IMR-90 (cell line): ENCODE results near the gene ZNF439. TPM values are rescaled to one million over a fixed set of nuclear protein-coding genes. Genes with fewer than 3 reads are reported as not detected.

Experiments used
- ATAC-seq: fragments of 200-7000 bp; cut with Tn5 transposase; 2 replicates; pipeline ENCODE4 v1.9.1; 2020; ENCODE audit warnings: low read depth, mild to moderate bottlenecking, moderate library complexity
- BruUV-seq: library from RNA; stranded (reverse); fragments of 400-500 nt; replicated peaks from 2 replicates; lab custom pipeline; 2021; lab: Mats Ljungman, UMichigan
- CTCF ChIA-PET: fragments of 300-600 bp; formaldehyde crosslinking; extraction: SDS; loops from one replicate; lab custom pipeline; 2021; ENCODE audit warnings: antibody characterized with exemption; lab: Yijun Ruan, JAX
- POLR2A ChIA-PET: fragments of 300-600 bp; sonication (Branson Sonifier 250); formaldehyde crosslinking; loops from one replicate; lab custom pipeline; 2022; ENCODE audit warnings: antibody characterized with exemption; ENCODE audit not compliant: unreplicated experiment; lab: Charles Lee
- DNase-seq: peaks from one replicate; pipeline ENCODE4 v3.0.0; 2013
- H2AFZ ChIP-seq: replicated peaks from 2 replicates; pipeline ENCODE3; 2013; ENCODE audit warnings: low read length, mild to moderate bottlenecking; ENCODE audit not compliant: poor library complexity
- H2AK5ac ChIP-seq: 2 replicates; pipeline ENCODE4 v1.6.1; 2013; ENCODE audit warnings: low read depth, low read length, inconsistent platforms
- H2AK9ac ChIP-seq: replicated peaks from 2 replicates; pipeline ENCODE3; 2013; ENCODE audit warnings: mild to moderate bottlenecking, low read depth, low read length, moderate library complexity; ENCODE audit not compliant: poor library complexity
- H2BK120ac ChIP-seq: 2 replicates; pipeline ENCODE4 v1.6.1; 2013; ENCODE audit warnings: low read depth, low read length, inconsistent platforms
- H2BK15ac ChIP-seq: 3 replicates; pipeline ENCODE4 v1.6.1; 2013; ENCODE audit warnings: low read depth, low read length, inconsistent platforms
- H2BK20ac ChIP-seq: 2 replicates; pipeline ENCODE4 v1.6.1; 2013; ENCODE audit warnings: low read depth, mild to moderate bottlenecking, inconsistent platforms, low read length, moderate library complexity
- H2BK5ac ChIP-seq: 2 replicates; pipeline ENCODE4 v1.6.1; 2013; ENCODE audit warnings: mild to moderate bottlenecking, low read depth, low read length, inconsistent platforms; ENCODE audit not compliant: poor library complexity, severe bottlenecking
- H3K14ac ChIP-seq: replicated peaks from 2 replicates; pipeline ENCODE4 v1.6.1; 2013; ENCODE audit warnings: low read depth, low read length, inconsistent platforms
- H3K18ac ChIP-seq: 2 replicates; pipeline ENCODE4 v1.6.1; 2013; ENCODE audit warnings: low read depth, low read length, control low read depth
- H3K23ac ChIP-seq: 2 replicates; pipeline ENCODE4 v1.6.1; 2013; ENCODE audit warnings: low read depth, low read length, inconsistent platforms
- H3K27ac ChIP-seq: 2 replicates; pipeline ENCODE4 v1.5.1; 2013; ENCODE audit warnings: mild to moderate bottlenecking, control low read depth, low read length; ENCODE audit not compliant: insufficient read depth
- H3K27me3 ChIP-seq: 2 replicates; pipeline ENCODE4 v1.6.1; 2013; ENCODE audit warnings: low read length; ENCODE audit not compliant: control insufficient read depth, insufficient read depth
- H3K36me3 ChIP-seq: 2 replicates; pipeline ENCODE4 v1.6.1; 2013; ENCODE audit warnings: low read length, mixed read lengths; ENCODE audit not compliant: control insufficient read depth, insufficient read depth
- H3K4ac ChIP-seq: 2 replicates; pipeline ENCODE4 v1.6.1; 2013; ENCODE audit warnings: low read depth, low read length, inconsistent platforms
- H3K4me1 ChIP-seq: 2 replicates; pipeline ENCODE4 v1.6.1; 2013; ENCODE audit warnings: low read length, mixed read lengths; ENCODE audit not compliant: control insufficient read depth, insufficient read depth
- H3K4me2 ChIP-seq: 2 replicates; pipeline ENCODE4 v1.6.1; 2013; ENCODE audit warnings: low read depth, mild to moderate bottlenecking, control low read depth, low read length, moderate library complexity
- H3K4me3 ChIP-seq: 2 replicates; pipeline ENCODE4 v1.5.1; 2013; ENCODE audit warnings: low read depth, mild to moderate bottlenecking, control low read depth, low read length, moderate library complexity; ENCODE audit not compliant: insufficient read depth
- H3K56ac ChIP-seq: 2 replicates; pipeline ENCODE4 v1.6.1; 2013; ENCODE audit warnings: low read length, inconsistent platforms; ENCODE audit not compliant: insufficient read depth; ENCODE audit errors: extremely low read depth
- H3K79me1 ChIP-seq, 2 experiments: 2 replicates each; pipeline ENCODE4 v1.6.1; 2013; ENCODE audit warnings: low read length in 2 of 2, inconsistent platforms in 1 of 2, low read depth in 1 of 2
- H3K9ac ChIP-seq: 2 replicates; pipeline ENCODE4 v1.6.1; 2013; ENCODE audit warnings: low read depth, low read length, control low read depth
- H3K9me1 ChIP-seq: 2 replicates; pipeline ENCODE4 v1.6.1; 2013; ENCODE audit warnings: low read length, inconsistent platforms; ENCODE audit not compliant: insufficient read depth
- H3K9me3 ChIP-seq: 2 replicates; pipeline ENCODE4 v1.6.1; 2013; ENCODE audit warnings: low read length; ENCODE audit not compliant: control insufficient read depth, insufficient read depth
- H4K20me1 ChIP-seq: 2 replicates; pipeline ENCODE4 v1.6.1; 2013; ENCODE audit warnings: low read length, inconsistent platforms; ENCODE audit not compliant: insufficient read depth
- H4K5ac ChIP-seq: 2 replicates; pipeline ENCODE4 v1.6.1; 2013; ENCODE audit warnings: mild to moderate bottlenecking, low read depth, low read length, control low read depth
- H4K8ac ChIP-seq, 2 experiments: 2 replicates each; pipeline ENCODE4 v1.6.1; 2013; ENCODE audit warnings: low read depth in 2 of 2, low read length in 2 of 2, control low read depth in 1 of 2, inconsistent platforms in 1 of 2
- H4K91ac ChIP-seq: 2 replicates; pipeline ENCODE4 v1.6.1; 2013; ENCODE audit warnings: low read depth, low read length, inconsistent platforms; ENCODE audit not compliant: insufficient read depth
- MAFK ChIP-seq: IDR thresholded peaks from 2 replicates; pipeline ENCODE4 v1.6.1; 2012; ENCODE audit warnings: low read depth, low read length, improper control_type of control experiment
- USF2 ChIP-seq: fragments of 150-350 bp; IDR thresholded peaks from 2 replicates; pipeline ENCODE4 v1.6.1; 2017; ENCODE audit warnings: mild to moderate bottlenecking, antibody characterized with exemption, low read length, low read depth
- WGBS, 2 experiments: methylation state at CpG; one replicate each; pipeline versions ENCODE4 v1.1.5 to v1.1.7; 2013; ENCODE audit warnings: missing lambda C conversion rate in 2 of 2; ENCODE audit not compliant: insufficient read length in 1 of 2; ENCODE audit errors: extremely low coverage in 2 of 2; 5-methylcytosine and 5-hydroxymethylcytosine counted together
- dilution Hi-C: fragments of 300-500 bp; cut with HindIII; formaldehyde crosslinking; loops from one replicate; pipeline ENCODE4 v1.14.3; 2018; ENCODE audit warnings: low sequenced_read_pairs; ENCODE audit not compliant: unreplicated experiment
- in situ Hi-C: fragments of 300-500 bp; cut with MboI; formaldehyde crosslinking; loops from 3 replicates; pipeline ENCODE4 v1.14.3; 2019; ENCODE audit warnings: low sequenced_read_pairs, inconsistent platforms, mixed read lengths
- intact Hi-C: fragments of 100-400 bp; cut with micrococcal nuclease; formaldehyde crosslinking; loops from 2 replicates; pipeline ENCODE4 v1.10.0; 2022
- polyA plus RNA-seq, 3 experiments: library from polyadenylated mRNA; depleted of rRNA; stranded (reverse); fragments of >200 nt; gene quantifications; 2 replicates each; pipeline ENCODE4 v1.2.3, GENCODE V29; 2012; ENCODE audit warnings: low replicate concordance in 1 of 3
- total RNA-seq: library from RNA; depleted of rRNA; stranded (reverse); fragments of >200 nt; gene quantifications from 2 replicates; pipeline ENCODE4 v1.2.3, GENCODE V29; 2012

The ZNF439 gene
- total and polyA plus RNA-seq, 2 of the 4 experiments (the other 2 are of a cell fraction): 4.8 to 8.4 TPM

DNA sequence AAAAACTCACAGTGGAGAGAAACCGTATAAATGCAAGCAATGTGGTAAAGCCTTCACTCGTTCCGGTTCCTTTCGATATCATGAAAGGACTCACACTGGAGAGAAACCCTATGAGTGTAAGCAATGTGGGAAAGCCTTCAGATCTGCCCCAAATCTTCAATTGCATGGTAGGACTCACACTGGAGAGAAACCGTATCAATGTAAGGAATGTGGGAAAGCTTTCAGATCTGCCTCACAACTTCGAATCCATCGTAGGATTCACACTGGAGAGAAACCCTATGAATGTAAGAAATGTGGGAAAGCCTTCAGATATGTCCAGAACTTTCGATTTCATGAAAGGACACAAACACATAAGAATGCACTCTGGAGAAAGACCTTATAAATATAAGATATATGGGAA, 19.7 kb downstream of the ZNF439 start:
- TF ChIP-seq USF2: no peak
- no peak for TF ChIP-seq MAFK
- H2BK15ac ChIP-seq: no peak overlapping the region
- no peak overlapping the region for H2AK5ac ChIP-seq
- H3K14ac ChIP-seq: no peak overlapping the region
- no peaks in the 10 kb centered on the region for H4K20me1 ChIP-seq
- no peak overlapping the region for H2BK120ac ChIP-seq
- H3K9me1 ChIP-seq: no peaks in the 10 kb centered on the region
- H3K27me3 ChIP-seq: no peaks in the 10 kb centered on the region
- no peak overlapping the region for H2AFZ ChIP-seq
- peaks cover 72% of the 10 kb centered on the region for H3K9me3 ChIP-seq
- H2BK5ac ChIP-seq: no peak overlapping the region
- H4K91ac ChIP-seq: no peak overlapping the region
- no peak overlapping the region for H3K27ac ChIP-seq
- no peak overlapping the region for H3K4me2 ChIP-seq
- no peak overlapping the region for H3K4ac ChIP-seq
- ChIA-PET CTCF (no interaction called here), POLR2A (no interaction called here)
- intact Hi-C loops: no loop called here
- H3K56ac ChIP-seq: no peak overlapping the region
- BruUV-seq: no TSS peak
- DNase-seq (no peak), ATAC-seq (no peak)
- H2AK9ac ChIP-seq: no peak overlapping the region
- dilution Hi-C loops: no loop called here
- H4K5ac ChIP-seq: no peak overlapping the region
- H3K79me1 ChIP-seq: peaks cover 0 to 4% of the 10 kb centered on the region in 2 experiments; a peak in 2 of 4 replicates
- peaks cover 32% of the 10 kb centered on the region for H3K36me3 ChIP-seq
- no peak overlapping the region for H3K4me3 ChIP-seq
- no peak overlapping the region for H3K9ac ChIP-seq
- H3K23ac ChIP-seq: no peak overlapping the region
- 93% methylated on average over 3 of the region's 8 CpGs; no CpG with 5 or more reads in 1 of the 2 experiments for WGBS, 2 experiments
- in situ Hi-C loops: no loop called here
- no peak overlapping the region for H4K8ac ChIP-seq
- H3K18ac ChIP-seq: no peak overlapping the region
- no peaks in the 10 kb centered on the region for H3K4me1 ChIP-seq
- H2BK20ac ChIP-seq: no peak overlapping the region
